PC-3 (cell line): ENCODE results near the gene NDUFB6. TPM values are rescaled to one million over a fixed set of nuclear protein-coding genes. Genes with fewer than 3 reads are reported as not detected.

Source experiments
- ATAC-seq: fragments of 200-7000 bp; cut with Tn5 transposase; 2 replicates; pipeline ENCODE4 v1.9.1; 2020; ENCODE audit warnings: mild to moderate bottlenecking, moderate library complexity
- BruUV-seq: library from RNA; stranded (reverse); fragments of 400-500 nt; replicated peaks from 2 replicates; lab custom pipeline; 2021; lab: Mats Ljungman, UMichigan
- CTCF ChIA-PET: fragments of 300-600 bp; sonication (Branson Sonifier 250); formaldehyde crosslinking; loops from one replicate; lab custom pipeline; 2022; ENCODE audit warnings: antibody characterized with exemption; lab: Charles Lee
- POLR2A ChIA-PET: fragments of 300-600 bp; sonication (Branson Sonifier 250); formaldehyde crosslinking; loops from one replicate; lab custom pipeline; 2022; ENCODE audit warnings: antibody characterized with exemption; ENCODE audit not compliant: unreplicated experiment; lab: Charles Lee
- DNase-seq: peaks from one replicate; pipeline ENCODE4 v3.0.0-alpha.2; 2015
- H2AFZ ChIP-seq: fragments of 300-600 bp; sonication (generic); 2 replicates; pipeline ENCODE4 v1.6.0; 2016; ENCODE audit warnings: antibody characterized with exemption, low read length
- H3F3A ChIP-seq: fragments of 300-600 bp; sonication (generic); one replicate; pipeline ENCODE4 v1.6.0; 2017; ENCODE audit warnings: antibody characterized with exemption, low read length, control low read depth, mild to moderate bottlenecking; ENCODE audit not compliant: unreplicated experiment
- H3K27ac ChIP-seq: fragments of 300-600 bp; sonication (generic); 2 replicates; pipeline ENCODE4 v1.5.1; 2016; ENCODE audit warnings: mild to moderate bottlenecking, low read length
- H3K27me3 ChIP-seq: fragments of 300-600 bp; sonication (generic); 2 replicates; pipeline ENCODE4 v1.6.1; 2016; ENCODE audit warnings: low read length, mixed read lengths
- H3K36me3 ChIP-seq: fragments of 300-600 bp; sonication (generic); 2 replicates; pipeline ENCODE4 v1.6.1; 2016; ENCODE audit warnings: low read depth, mixed run types, low read length, mixed read lengths
- H3K4me1 ChIP-seq: fragments of 300-600 bp; sonication (generic); 2 replicates; pipeline ENCODE4 v1.5.1; 2016; ENCODE audit warnings: low read length; ENCODE audit not compliant: insufficient read depth
- H3K4me2 ChIP-seq: fragments of 300-600 bp; sonication (generic); 2 replicates; pipeline ENCODE4 v1.6.0; 2016; ENCODE audit warnings: low read length
- H3K4me3 ChIP-seq: fragments of 300-600 bp; sonication (generic); 2 replicates; pipeline ENCODE4 v1.5.1; 2016; ENCODE audit warnings: mild to moderate bottlenecking, low read length, mixed read lengths
- H3K79me2 ChIP-seq: fragments of 300-600 bp; sonication (generic); 2 replicates; pipeline ENCODE4 v1.6.1; 2017; ENCODE audit warnings: low read length, mixed read lengths
- H3K9ac ChIP-seq: fragments of 300-600 bp; sonication (generic); 2 replicates; pipeline ENCODE4 v1.6.0; 2016; ENCODE audit warnings: mild to moderate bottlenecking, low read length
- H3K9me2 ChIP-seq: fragments of 300-600 bp; sonication (generic); replicated peaks from 2 replicates; pipeline ENCODE4 v1.6.1; 2016; ENCODE audit warnings: mixed run types, low read length, mixed read lengths
- H3K9me3 ChIP-seq: fragments of 300-600 bp; sonication (generic); 2 replicates; pipeline ENCODE4 v1.6.1; 2016; ENCODE audit warnings: low read length, mixed read lengths
- H4K20me1 ChIP-seq: fragments of 300-600 bp; sonication (generic); 2 replicates; pipeline ENCODE4 v1.6.1; 2016; ENCODE audit warnings: low read length, mixed read lengths
- EZH2 ChIP-seq: fragments of 300-600 bp; sonication (generic); IDR thresholded peaks from one replicate; pipeline ENCODE4 v1.6.1; 2017; ENCODE audit warnings: antibody characterized with exemption, mild to moderate bottlenecking, low read length; ENCODE audit not compliant: unreplicated experiment
- EZH2phosphoT487 ChIP-seq: fragments of 300-600 bp; sonication (generic); IDR thresholded peaks from 2 replicates; pipeline ENCODE4 v1.6.1; 2018; ENCODE audit warnings: mild to moderate bottlenecking, antibody characterized with exemption, low read length, borderline replicate concordance
- intact Hi-C: fragments of 100-400 bp; cut with micrococcal nuclease; formaldehyde crosslinking; loops from 2 replicates; pipeline ENCODE4 v1.9.0; 2023
- total RNA-seq: library from RNA; depleted of rRNA; stranded (reverse); fragments of >200 nt; gene quantifications from 2 replicates; pipeline ENCODE4 v1.2.3, GENCODE V29; 2014
- TF ChIP-seq, protein P1 (sequence below): fragments of 300-600 bp; sonication (generic); conservative IDR thresholded peaks from 2 replicates; pipeline ENCODE4 v1.5.1; 2017; ENCODE audit warnings: antibody characterized with exemption, low read depth, mild to moderate bottlenecking, low read length

Gene NDUFB6
- total RNA-seq, 1 experiment from 2014 or later: 86.4 TPM

- H3K4me2 ChIP-seq: no peak overlapping the region
- no peak for ATAC-seq
- peaks cover 17% of the 10 kb centered on the region for H3K4me1 ChIP-seq
- H3K4me3 ChIP-seq: no peak overlapping the region
- no peaks in the 10 kb centered on the region for H3K9me3 ChIP-seq
- intact Hi-C loops: loop anchor here (5.0 kb wide), 1 partner anchor 138 kb away; no protein-coding TSS in a partner anchor
- H3K79me2 ChIP-seq: peaks cover 37% of the 10 kb centered on the region
- no TSS peak for BruUV-seq
- no peak overlapping the region for H3K27ac ChIP-seq
- no peaks in the 10 kb centered on the region for H3K36me3 ChIP-seq
- POLR2A ChIA-PET: no interaction called here
- H4K20me1 ChIP-seq: peaks cover 10% of the 10 kb centered on the region; the same call in 1 of the 2 replicates
- H3K27me3 ChIP-seq: no peaks in the 10 kb centered on the region
- peaks cover 3% of the 10 kb centered on the region for H3F3A ChIP-seq
- no peaks in the 10 kb centered on the region for H3K9me2 ChIP-seq
- CTCF ChIA-PET: no interaction called here
- H3K9ac ChIP-seq: no peak overlapping the region
- no peak for TF ChIP-seq EZH2phosphoT487
- TF ChIP-seq EZH2: no peak
- TF ChIP-seq, protein P1, sequence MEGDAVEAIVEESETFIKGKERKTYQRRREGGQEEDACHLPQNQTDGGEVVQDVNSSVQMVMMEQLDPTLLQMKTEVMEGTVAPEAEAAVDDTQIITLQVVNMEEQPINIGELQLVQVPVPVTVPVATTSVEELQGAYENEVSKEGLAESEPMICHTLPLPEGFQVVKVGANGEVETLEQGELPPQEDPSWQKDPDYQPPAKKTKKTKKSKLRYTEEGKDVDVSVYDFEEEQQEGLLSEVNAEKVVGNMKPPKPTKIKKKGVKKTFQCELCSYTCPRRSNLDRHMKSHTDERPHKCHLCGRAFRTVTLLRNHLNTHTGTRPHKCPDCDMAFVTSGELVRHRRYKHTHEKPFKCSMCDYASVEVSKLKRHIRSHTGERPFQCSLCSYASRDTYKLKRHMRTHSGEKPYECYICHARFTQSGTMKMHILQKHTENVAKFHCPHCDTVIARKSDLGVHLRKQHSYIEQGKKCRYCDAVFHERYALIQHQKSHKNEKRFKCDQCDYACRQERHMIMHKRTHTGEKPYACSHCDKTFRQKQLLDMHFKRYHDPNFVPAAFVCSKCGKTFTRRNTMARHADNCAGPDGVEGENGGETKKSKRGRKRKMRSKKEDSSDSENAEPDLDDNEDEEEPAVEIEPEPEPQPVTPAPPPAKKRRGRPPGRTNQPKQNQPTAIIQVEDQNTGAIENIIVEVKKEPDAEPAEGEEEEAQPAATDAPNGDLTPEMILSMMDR: no peak
- no peak overlapping the region for H2AFZ ChIP-seq
- no peak for DNase-seq
These were observed 2.7 kb downstream of the NDUFB6 start for GRCh38 chr9:32570262-32570661.

DNA sequence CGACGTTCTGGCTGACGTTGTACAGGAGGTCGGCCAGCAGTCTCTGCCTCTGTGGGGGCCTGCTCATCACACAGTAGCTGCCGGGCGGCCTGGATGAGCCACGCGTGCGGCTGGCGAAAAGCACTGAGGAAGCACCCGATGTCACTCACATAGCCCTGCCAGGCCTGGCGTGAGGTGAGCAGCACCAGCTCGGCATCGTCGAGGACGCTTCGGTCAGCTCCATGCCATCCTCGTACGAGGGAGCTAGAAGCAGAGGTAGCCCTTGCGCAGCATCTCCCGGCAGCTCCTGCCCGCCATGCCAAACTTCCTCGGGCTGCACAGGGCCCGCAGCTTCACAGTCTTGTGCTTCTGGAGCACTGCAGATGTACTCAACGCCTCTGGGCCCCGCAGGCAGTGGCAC, 6.2 kb downstream of the NDUFB6 start:
- peaks cover 10% of the 10 kb centered on the region; the same call in 1 of the 2 replicates for H4K20me1 ChIP-seq
- H3K36me3 ChIP-seq: no peaks in the 10 kb centered on the region
- H2AFZ ChIP-seq: no peak overlapping the region
- H3K4me3 ChIP-seq: no peak overlapping the region
- no peak for ATAC-seq
- ChIA-PET CTCF (no interaction called here), POLR2A (no interaction called here)
- no peaks in the 10 kb centered on the region for H3F3A ChIP-seq
- no peak for DNase-seq
- no TSS peak for BruUV-seq
- no peak overlapping the region for H3K4me2 ChIP-seq
- H3K4me1 ChIP-seq: peaks cover 11% of the 10 kb centered on the region
- TF ChIP-seq EZH2phosphoT487: no peak
- TF ChIP-seq, protein P1: no peak
- no peak for TF ChIP-seq EZH2
- no peaks in the 10 kb centered on the region for H3K9me3 ChIP-seq
- H3K79me2 ChIP-seq: peaks cover 36% of the 10 kb centered on the region
- H3K27me3 ChIP-seq: no peaks in the 10 kb centered on the region
- no peaks in the 10 kb centered on the region for H3K9me2 ChIP-seq
- no peak overlapping the region for H3K9ac ChIP-seq
- intact Hi-C loops: no loop called here
- no peak overlapping the region for H3K27ac ChIP-seq

DNA sequence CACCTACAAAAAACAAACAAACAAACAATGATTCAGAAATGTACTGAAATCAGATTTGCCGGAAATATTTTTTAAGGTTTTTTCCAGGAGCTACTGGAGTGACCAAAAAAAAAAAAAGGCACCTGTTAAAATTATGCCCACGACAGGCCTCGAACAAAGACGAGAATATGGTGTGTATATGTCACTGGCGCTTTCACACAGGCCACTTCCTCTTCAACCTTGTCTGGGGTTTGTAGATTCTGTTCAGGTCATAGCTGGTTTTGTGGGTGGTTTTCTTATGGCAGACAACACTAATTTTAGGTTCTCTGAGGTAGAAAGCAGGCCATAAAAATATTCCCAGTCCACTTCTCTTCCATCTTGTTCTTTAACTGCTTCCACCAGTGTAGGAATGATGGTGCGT, 7.0 kb downstream of the NDUFB6 start:
- intact Hi-C loops: no loop called here
- no TSS peak for BruUV-seq
- H4K20me1 ChIP-seq: peaks cover 9% of the 10 kb centered on the region; the same call in 1 of the 2 replicates
- H3K4me1 ChIP-seq: peaks cover 3% of the 10 kb centered on the region
- H2AFZ ChIP-seq: no peak overlapping the region
- no peaks in the 10 kb centered on the region for H3K36me3 ChIP-seq
- H3K9me2 ChIP-seq: no peaks in the 10 kb centered on the region
- H3K4me3 ChIP-seq: no peak overlapping the region
- no peak overlapping the region for H3K4me2 ChIP-seq
- H3K9me3 ChIP-seq: no peaks in the 10 kb centered on the region
- POLR2A ChIA-PET: interaction anchor here (0.6 kb wide), 1 partner anchor 14 kb away, joined by 4 read pairs; no protein-coding TSS in a partner anchor
- TF ChIP-seq EZH2 (no peak), EZH2phosphoT487 (no peak)
- TF ChIP-seq, protein P1: no peak
- H3K79me2 ChIP-seq: peaks cover 29% of the 10 kb centered on the region
- no peaks in the 10 kb centered on the region for H3F3A ChIP-seq
- no peak for DNase-seq
- no peak overlapping the region for H3K9ac ChIP-seq
- no peak for ATAC-seq
- H3K27ac ChIP-seq: no peak overlapping the region
- no peaks in the 10 kb centered on the region for H3K27me3 ChIP-seq
- CTCF ChIA-PET: no interaction called here
